Endothelial cell of umbilical vein (primary cell): Measurements from ENCODE around the gene PRIM2. TPM values are rescaled to one million over a fixed set of nuclear protein-coding genes. Genes with fewer than 3 reads are reported as not detected.
"Not testable (repeated sequence)": the region's sequence is repeated elsewhere in the genome, so short reads cannot be mapped to it uniquely, and the experiment has no call there.

Source experiments
- BruUV-seq: library from RNA; stranded (reverse); fragments of 400-500 nt; replicated peaks from 2 replicates; lab custom pipeline; 2021; lab: Mats Ljungman, UMichigan
- CTCF ChIA-PET: fragments of 300-600, 350-600 bp; sonication (Branson Sonifier 250); formaldehyde crosslinking; loops from one replicate; lab custom pipeline; 2021; ENCODE audit warnings: antibody characterized with exemption, inconsistent platforms; lab: Charles Lee
- POLR2A ChIA-PET: fragments of 300-600, 350-600 bp; sonication (Branson Sonifier 250); formaldehyde crosslinking; loops from one replicate; lab custom pipeline; 2021; ENCODE audit warnings: antibody characterized with exemption, inconsistent platforms; lab: Charles Lee
- DNase-seq: peaks from one replicate; pipeline ENCODE4 v3.0.0-alpha.2; 2011; ENCODE audit warnings: low read depth, low spot score
- FAIRE-seq: peaks from 2 replicates; lab custom pipeline; 2011; peaks lifted over from hg19 to GRCh38; lab: Jason Lieb, UNC
- H2AFZ ChIP-seq: 2 replicates; pipeline ENCODE4 v1.6.0; 2012; ENCODE audit warnings: low read depth, low read length, control low read depth, inconsistent platforms
- H3K27ac ChIP-seq: 2 replicates; pipeline ENCODE4 v1.5.1; 2011; ENCODE audit warnings: low read depth, mild to moderate bottlenecking, control low read depth, low read length, moderate library complexity; ENCODE audit not compliant: insufficient read depth
- H3K27me3 ChIP-seq, 2 experiments: 2 replicates each; pipeline versions ENCODE4 v1.6.0 to v1.6.1; 2011; ENCODE audit warnings: low read length in 2 of 2, mixed read lengths in 1 of 2; ENCODE audit not compliant: control insufficient read depth in 2 of 2, insufficient read depth in 2 of 2
- H3K36me3 ChIP-seq, 2 experiments: 2 replicates in 1 of 2; 3 replicates in 1 of 2; pipeline ENCODE4 v1.5.1; 2011; ENCODE audit warnings: low read length in 2 of 2, mild to moderate bottlenecking in 1 of 2, moderate library complexity in 1 of 2; ENCODE audit not compliant: control insufficient read depth in 2 of 2, insufficient read depth in 2 of 2; ENCODE audit errors: extremely low read depth in 1 of 2
- H3K4me1 ChIP-seq: 3 replicates; pipeline ENCODE4 v1.5.1; 2011; ENCODE audit warnings: mild to moderate bottlenecking, low read length; ENCODE audit not compliant: control insufficient read depth, insufficient read depth; ENCODE audit errors: extremely low read depth
- H3K4me2 ChIP-seq: 2 replicates; pipeline ENCODE4 v1.6.1; 2011; ENCODE audit warnings: low read length, control low read depth, mixed read lengths; ENCODE audit not compliant: insufficient read depth
- H3K4me3 ChIP-seq, 3 experiments: fragments of 200-600 bp in 1 of 3; sonication (generic), shearing (Covaris generic) in 1 of 3; replicated peaks in 1 of 3; 2 replicates each; pipeline ENCODE4 v1.5.1; 2011 to 2016; ENCODE audit warnings: control low read depth in 3 of 3, low read length in 3 of 3, mild to moderate bottlenecking in 2 of 3, inconsistent platforms in 1 of 3, low read depth in 1 of 3, moderate library complexity in 1 of 3; ENCODE audit not compliant: insufficient read depth in 1 of 3
- H3K79me2 ChIP-seq: 2 replicates; pipeline ENCODE4 v1.6.0; 2012; ENCODE audit warnings: low read length, inconsistent platforms; ENCODE audit not compliant: control insufficient read depth, insufficient read depth
- H3K9ac ChIP-seq: replicated peaks from 2 replicates; pipeline ENCODE3; 2011; ENCODE audit warnings: low read length, control low read depth; ENCODE audit not compliant: insufficient read depth; ENCODE audit errors: extremely low read depth
- H3K9me1 ChIP-seq: replicated peaks from 3 replicates; pipeline ENCODE4 v1.6.0; 2011; ENCODE audit warnings: mild to moderate bottlenecking, low read length; ENCODE audit not compliant: control insufficient read depth, insufficient read depth; ENCODE audit errors: extremely low read depth
- H3K9me3 ChIP-seq: replicated peaks from 2 replicates; pipeline ENCODE4 v1.5.1; 2012; ENCODE audit warnings: low read length, inconsistent platforms; ENCODE audit not compliant: control insufficient read depth, insufficient read depth
- H4K20me1 ChIP-seq: replicated peaks from 2 replicates; pipeline ENCODE3; 2011; ENCODE audit warnings: mild to moderate bottlenecking, low read length; ENCODE audit not compliant: control insufficient read depth, insufficient read depth; ENCODE audit errors: extremely low read depth
- dilution Hi-C: fragments of 300-500 bp; cut with MboI; formaldehyde crosslinking; loops from one replicate; pipeline ENCODE4 v1.15.0; 2019; ENCODE audit warnings: low sequenced_read_pairs; ENCODE audit not compliant: extremely low pct_ligation_motif_present
- intact Hi-C: fragments of 100-400 bp; cut with micrococcal nuclease; formaldehyde crosslinking; loops from one replicate; pipeline ENCODE4 v1.10.0; 2022
- polyA plus RNA-seq, 4 experiments: library from polyadenylated mRNA; depleted of rRNA in 3 of 4; stranded (reverse) in 3 of 4; unstranded in 1 of 4; fragments of >200 nt; gene quantifications; 2 replicates each; pipeline versions ENCODE4 v1.2.1 to v1.2.3, GENCODE V29; 2011 to 2012; ENCODE audit warnings: missing spikeins in 1 of 4
- total RNA-seq: library from RNA; stranded (reverse); gene quantifications from 2 replicates; pipeline ENCODE4 v1.2.3, GENCODE V29; 2021

PRIM2 gene
- total and polyA plus RNA-seq, 2 donors (not counting 3 experiments of a cell fraction or from before 2014, with no cell fraction given), result 5.3 to 21.0 TPM

DNA sequence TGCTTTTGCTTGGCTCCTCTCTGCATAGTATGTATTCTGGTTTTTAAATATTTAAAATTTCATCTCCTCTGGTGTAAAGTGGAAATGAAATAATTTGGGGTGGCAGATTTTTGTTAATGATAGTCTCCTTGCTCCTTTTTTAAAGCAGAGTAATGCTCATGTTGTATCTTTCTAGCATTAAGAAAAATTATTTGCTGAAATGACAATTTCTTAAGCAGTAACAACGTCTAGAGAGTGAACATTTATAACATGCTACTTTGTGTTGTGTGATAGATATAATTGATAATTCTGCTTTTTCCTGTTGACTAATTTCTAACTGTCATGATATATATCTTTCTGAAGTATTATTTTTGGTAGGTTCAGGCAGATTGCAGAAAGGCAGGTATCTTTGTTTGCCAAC is 127.4 kb downstream of the PRIM2 start:
- H3K9me1 ChIP-seq, CTCF ChIA-PET, H3K9ac ChIP-seq, dilution Hi-C loops, intact Hi-C loops, H3K79me2 ChIP-seq, H2AFZ ChIP-seq, H3K27me3 ChIP-seq, H4K20me1 ChIP-seq, H3K4me2 ChIP-seq, H3K27ac ChIP-seq, H3K36me3 ChIP-seq, FAIRE-seq, POLR2A ChIA-PET, DNase-seq, H3K9me3 ChIP-seq, H3K4me3 ChIP-seq, BruUV-seq: not testable (repeated sequence)
- peaks cover 12% of the 10 kb centered on the region for H3K4me1 ChIP-seq

DNA sequence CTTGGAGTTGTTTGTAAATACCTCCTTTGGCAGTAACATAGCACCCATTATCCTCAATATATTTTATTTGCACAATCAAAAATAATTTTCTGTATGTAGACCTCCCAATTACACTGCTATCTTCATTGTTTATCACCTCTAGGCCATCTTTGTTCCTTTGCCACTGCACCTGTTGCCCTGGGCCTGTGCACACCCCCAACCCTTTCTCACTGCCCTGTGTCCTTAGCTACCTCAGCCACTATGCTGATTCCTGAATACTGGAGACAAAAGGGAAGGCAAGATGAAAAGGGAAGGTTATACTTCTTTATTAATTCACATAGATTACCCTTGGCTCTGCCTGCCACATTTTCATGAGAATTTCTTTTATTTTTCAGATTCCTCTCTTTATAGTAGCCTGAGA is 127.9 kb downstream of the PRIM2 start:
- FAIRE-seq, POLR2A ChIA-PET, DNase-seq: not testable (repeated sequence)

More for the DNA sequence above, 127.9 kb downstream of the PRIM2 start:
- peaks cover 12% of the 10 kb centered on the region for H3K4me1 ChIP-seq
- dilution Hi-C loops, H3K36me3 ChIP-seq, H3K79me2 ChIP-seq, H4K20me1 ChIP-seq, CTCF ChIA-PET, H3K4me3 ChIP-seq, H3K9me3 ChIP-seq, intact Hi-C loops, H3K27me3 ChIP-seq, H2AFZ ChIP-seq, BruUV-seq, H3K9ac ChIP-seq, H3K9me1 ChIP-seq: not testable (repeated sequence)
- H3K27ac ChIP-seq, result peak overlapping the region; percentile 75
- peak overlapping the region; percentile 55 for H3K4me2 ChIP-seq
